ENCODE results near the gene ZFP82. TPM values are rescaled to one million over a fixed set of nuclear protein-coding genes. Genes with fewer than 3 reads are reported as not detected.

ZFP82 gene
- total and polyA plus RNA-seq, 2 donors (not counting 3 experiments of a cell fraction or from before 2014, with no cell fraction given) = 1.8 to 3.9 TPM

GRCh38 chr19:36456831-36457230, 38.4 kb upstream of the ZFP82 start:
- Histone ChIP-seq H2AFZ (ENCODE audit: low read depth, low read length) (no peak overlapping the region), H3K79me2 (ENCODE audit: control insufficient read depth, insufficient read depth, low read length) (no peaks in the 10 kb centered on the region), H4K20me1 (replicated peaks; ENCODE audit: control insufficient read depth, extremely low read depth, insufficient read depth, low read length) (no peaks in the 10 kb centered on the region), H3K4me1 (ENCODE audit: control insufficient read depth, extremely low read depth, insufficient read depth, low read length) (no peaks in the 10 kb centered on the region), H3K4me3 (replicated peaks in 1 of 3; ENCODE audit: insufficient read depth in 1 of 3, low read depth in 1 of 3, low read length in 3 of 3) (no peak overlapping the region), H3K9me1 (replicated peaks; ENCODE audit: control insufficient read depth, extremely low read depth, insufficient read depth, low read length) (no peaks in the 10 kb centered on the region), H3K36me3 (ENCODE audit: control insufficient read depth in 2 of 2, extremely low read depth in 1 of 2, insufficient read depth in 2 of 2, low read length in 2 of 2) (no peaks in the 10 kb centered on the region), H3K27me3 (ENCODE audit: control insufficient read depth in 2 of 2, insufficient read depth in 2 of 2, low read length in 2 of 2) (no peaks in the 10 kb centered on the region), H3K27ac (ENCODE audit: insufficient read depth, low read depth, low read length) (no peak overlapping the region), H3K4me2 (ENCODE audit: insufficient read depth, low read length) (no peak overlapping the region), H3K9ac (replicated peaks; ENCODE audit: extremely low read depth, insufficient read depth, low read length) (no peak overlapping the region), H3K9me3 (replicated peaks; ENCODE audit: control insufficient read depth, insufficient read depth, low read length) (peaks cover 4% of the 10 kb centered on the region)
- TF ChIP-seq CTCF (IDR thresholded peaks at IDR 0.05; ENCODE audit: extremely low read depth in 1 of 2, insufficient read depth in 1 of 2, low read depth in 1 of 2, low read length in 2 of 2) (no peak), MYC (IDR thresholded peaks at IDR 0.05; ENCODE audit: low read depth, low read length) (no peak), POLR2AphosphoS5 (IDR thresholded peaks at IDR 0.05; ENCODE audit: insufficient read depth, low read depth, low read length) (no peak), POLR2A (IDR thresholded peaks at IDR 0.05; ENCODE audit: low read depth, low read length) (no peak), JUN (IDR thresholded peaks at IDR 0.05; ENCODE audit: borderline replicate concordance, insufficient read depth, insufficient read length, low read depth) (no peak), EZH2 (IDR thresholded peaks at IDR 0.05; ENCODE audit: borderline replicate concordance, low read depth, low read length, severe bottlenecking) (no peak), FOS (IDR thresholded peaks at IDR 0.05; ENCODE audit: borderline replicate concordance, insufficient read depth, low read length) (no peak), GATA2 (IDR thresholded peaks at IDR 0.05; ENCODE audit: insufficient read depth, insufficient read length, low read depth, low read length) (no peak), MAX (IDR thresholded peaks at IDR 0.05; ENCODE audit: insufficient read depth, insufficient read length) (no peak)
- BruUV-seq (replicated peaks) = no TSS peak
- no peak for FAIRE-seq
- CTCF ChIA-PET = no interaction called here
- no peak for DNase-seq (ENCODE audit: low read depth, low spot score)
- POLR2A ChIA-PET = no interaction called here
- dilution Hi-C loops (cut with MboI; ENCODE audit: extremely low pct_ligation_motif_present, low sequenced_read_pairs) = no loop called here
- intact Hi-C loops (cut with micrococcal nuclease) = no loop called here

Measured in endothelial cell of umbilical vein (primary cell).